CD14-positive monocyte (primary cell): ENCODE data around the gene ADRB1. TPM values are rescaled to one million over a fixed set of nuclear protein-coding genes. Genes with fewer than 3 reads are reported as not detected.

Experiments
- DNase-seq, 3 donors: peaks; one replicate each; pipeline ENCODE4 v3.0.0-alpha.2; 2011 to 2022
- H2AFZ ChIP-seq: 2 replicates; pipeline ENCODE4 v1.6.0; 2012; ENCODE audit warnings: mild to moderate bottlenecking, low read depth, low read length, inconsistent platforms; ENCODE audit not compliant: insufficient read depth, poor library complexity, severe bottlenecking
- H3K27ac ChIP-seq, 2 donors: 1 replicate in 1 of 2; 2 replicates in 1 of 2; pipeline ENCODE4 v1.5.1; 2012 to 2013; ENCODE audit warnings: low read length in 2 of 2, control low read depth in 1 of 2, inconsistent platforms in 1 of 2, low read depth in 1 of 2, mild to moderate bottlenecking in 1 of 2
- H3K27me3 ChIP-seq, 2 donors: one replicate each; pipeline versions ENCODE4 v1.6.0 to v1.6.1; 2011 to 2013; ENCODE audit warnings: low read length in 2 of 2; ENCODE audit not compliant: control insufficient read depth in 2 of 2, insufficient read depth in 2 of 2
- H3K36me3 ChIP-seq, 2 donors: replicated peaks in 1 of 2; 1 replicate in 1 of 2; 2 replicates in 1 of 2; pipeline versions ENCODE4 v1.5.1 to v1.6.1; 2012 to 2013; ENCODE audit warnings: low read length in 2 of 2, control low read depth in 1 of 2, inconsistent platforms in 1 of 2, mild to moderate bottlenecking in 1 of 2; ENCODE audit not compliant: insufficient read depth in 2 of 2, control insufficient read depth in 1 of 2
- H3K4me1 ChIP-seq, 2 donors: 1 replicate in 1 of 2; 2 replicates in 1 of 2; pipeline versions ENCODE4 v1.5.1 to v1.6.1; 2012 to 2013; ENCODE audit warnings: low read length in 2 of 2, control low read depth in 1 of 2, inconsistent platforms in 1 of 2, mild to moderate bottlenecking in 1 of 2, moderate library complexity in 1 of 2; ENCODE audit not compliant: insufficient read depth in 2 of 2, control insufficient read depth in 1 of 2
- H3K4me2 ChIP-seq: replicated peaks from 2 replicates; pipeline ENCODE3; 2012; ENCODE audit warnings: low read length, moderate library complexity, mild to moderate bottlenecking; ENCODE audit not compliant: poor library complexity, severe bottlenecking; ENCODE audit errors: extremely low read depth
- H3K4me3 ChIP-seq, 3 experiments: fragments of 200-600 bp in 1 of 3; sonication (generic) in 1 of 3; replicated peaks in 1 of 3; 1 replicate in 2 of 3; 2 replicates in 1 of 3; pipeline ENCODE4 v1.5.1; 2011 to 2013; ENCODE audit warnings: low read length in 3 of 3, mild to moderate bottlenecking in 3 of 3, control low read depth in 2 of 3, low read depth in 2 of 3, inconsistent platforms in 1 of 3, moderate library complexity in 1 of 3
- H3K79me2 ChIP-seq: 2 replicates; pipeline ENCODE4 v1.6.0; 2012; ENCODE audit warnings: mild to moderate bottlenecking, control low read depth, inconsistent platforms, low read length, moderate library complexity; ENCODE audit not compliant: insufficient read depth
- H3K9ac ChIP-seq: 2 replicates; pipeline ENCODE4 v1.6.0; 2017; ENCODE audit warnings: low read length, mild to moderate bottlenecking; ENCODE audit not compliant: insufficient read depth, poor library complexity, severe bottlenecking
- H3K9me3 ChIP-seq, 2 donors: replicated peaks in 1 of 2; 1 replicate in 1 of 2; 2 replicates in 1 of 2; pipeline versions ENCODE4 v1.5.1 to v1.6.1; 2012 to 2013; ENCODE audit warnings: low read length in 2 of 2, control low read depth in 1 of 2; ENCODE audit not compliant: control insufficient read depth in 1 of 2, insufficient read depth in 1 of 2
- H4K20me1 ChIP-seq: 2 replicates; pipeline ENCODE4 v1.6.0; 2012; ENCODE audit warnings: mild to moderate bottlenecking, low read length, control low read depth, moderate library complexity; ENCODE audit not compliant: insufficient read depth
- H3K27ac Mint-ChIP-seq, 7 donors: one replicate each; pipeline ENCODE4 v1.8.0; 2020; ENCODE audit warnings: mild to moderate bottlenecking in 7 of 7, mixed read lengths in 7 of 7, moderate library complexity in 6 of 7, inconsistent platforms in 2 of 7
- H3K27me3 Mint-ChIP-seq, 3 donors: one replicate each; pipeline ENCODE4 v1.8.0; 2021 to 2022; ENCODE audit warnings: low read depth in 3 of 3, mild to moderate bottlenecking in 3 of 3, mixed read lengths in 3 of 3, moderate library complexity in 3 of 3, inconsistent platforms in 1 of 3
- H3K36me3 Mint-ChIP-seq, 2 donors: one replicate each; pipeline ENCODE4 v1.8.0; 2020; ENCODE audit warnings: mixed read lengths in 2 of 2, inconsistent platforms in 1 of 2, mild to moderate bottlenecking in 1 of 2
- H3K4me1 Mint-ChIP-seq: one replicate; pipeline ENCODE4 v1.8.0; 2020; ENCODE audit warnings: mild to moderate bottlenecking, mixed read lengths
- H3K4me3 Mint-ChIP-seq, 2 donors: one replicate each; pipeline ENCODE4 v1.8.0; 2020; ENCODE audit warnings: mild to moderate bottlenecking in 2 of 2, mixed read lengths in 2 of 2, moderate library complexity in 1 of 2
- H3K9me3 Mint-ChIP-seq, 7 donors: one replicate each; pipeline ENCODE4 v1.8.0; 2020 to 2022; ENCODE audit warnings: mixed read lengths in 7 of 7, mild to moderate bottlenecking in 6 of 7, moderate library complexity in 6 of 7, inconsistent platforms in 2 of 7
- CTCF ChIP-seq: fragments of 200-600 bp; IDR thresholded peaks from one replicate; pipeline ENCODE4 v1.8.0; 2022; ENCODE audit warnings: antibody characterized with exemption, mild to moderate bottlenecking
- WGBS: methylation state at CpG from one replicate; pipeline ENCODE4 v1.1.5; 2013; ENCODE audit warnings: missing lambda C conversion rate; ENCODE audit not compliant: insufficient coverage; 5-methylcytosine and 5-hydroxymethylcytosine counted together
- intact Hi-C, 2 donors: fragments of 100-400 bp; cut with micrococcal nuclease; formaldehyde crosslinking; loops; one replicate each; pipeline versions ENCODE4 v1.15.0 to v1.15.1; 2023
- polyA plus RNA-seq, 3 donors: library from polyadenylated mRNA; depleted of rRNA in 1 of 3; unstranded in 2 of 3; stranded (reverse) in 1 of 3; fragments of 300-500 nt in 2 of 3; fragments of >200 nt in 1 of 3; fragmentation: Illumina TruSeq in 2 of 3; gene quantifications; 1 replicate in 2 of 3; 2 replicates in 1 of 3; pipeline ENCODE4 v1.2.3, GENCODE V29; 2012 to 2021

Gene ADRB1
- polyA plus RNA-seq, 3 donors, result 0.05 to 3.4 TPM; not detected in 1

DNA sequence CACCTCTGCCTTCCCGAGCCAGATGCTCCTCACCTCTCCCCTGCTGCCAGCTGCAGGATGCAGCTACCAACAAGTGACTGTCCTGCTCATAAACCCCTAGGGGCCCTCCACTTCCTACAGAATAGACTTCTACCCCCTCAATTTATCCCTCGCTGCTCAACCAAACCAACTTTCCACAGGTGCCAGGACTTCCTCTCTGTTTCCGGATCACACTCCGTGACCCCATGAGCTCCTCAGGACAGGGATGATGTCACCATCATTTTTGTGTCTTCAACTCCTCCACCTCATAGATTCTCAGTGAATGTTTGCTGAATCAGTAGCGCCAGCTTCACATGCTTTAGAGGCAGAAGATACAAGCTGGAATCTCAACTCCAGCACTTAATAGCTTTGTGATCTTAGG lies 25.8 kb upstream of the ADRB1 start:
- intact Hi-C loops, result loop anchor here in 1 of 2 donors (5.0 kb wide), 1 partner anchor 36 kb away; no protein-coding TSS in a partner anchor
- H3K27ac Mint-ChIP-seq, result no peak overlapping the region
- H3K27me3 Mint-ChIP-seq, result peaks cover 4 to 8% (median 6%) of the 10 kb centered on the region in 3 donors

DNA sequence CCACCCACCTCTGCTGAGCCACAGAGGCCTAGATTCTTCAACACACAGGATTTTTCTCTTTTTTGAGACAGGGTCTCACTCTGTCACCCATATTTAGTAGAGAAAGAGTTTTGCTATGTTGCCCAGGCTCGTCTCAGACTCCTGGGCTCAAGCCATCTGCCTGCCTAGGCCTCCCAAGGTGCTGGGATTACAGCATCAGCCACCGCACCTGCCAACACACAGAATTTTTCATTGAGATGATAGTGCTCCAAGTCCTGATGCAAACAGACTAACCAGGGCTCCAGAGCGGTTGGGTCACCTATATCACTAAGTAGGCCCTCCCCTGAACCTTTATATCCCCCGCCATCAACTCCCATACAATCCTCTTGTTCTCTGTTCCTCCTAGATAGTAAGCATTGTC lies 24.4 kb upstream of the ADRB1 start:
- intact Hi-C loops, result loop anchor here in 1 of 2 donors (5.0 kb wide), 1 partner anchor 37 kb away; no protein-coding TSS in a partner anchor
- WGBS, result 97% methylated on average over 3 of the region's 4 CpGs

More for the DNA sequence above, 25.8 kb upstream of the ADRB1 start:
- no peak for DNase-seq
- no peak overlapping the region for H3K4me3 ChIP-seq
- H3K4me2 ChIP-seq, result no peak overlapping the region
- no peaks in the 10 kb centered on the region for H3K36me3 Mint-ChIP-seq
- H3K79me2 ChIP-seq, result no peaks in the 10 kb centered on the region
- no peak overlapping the region for H3K4me3 Mint-ChIP-seq
- WGBS, result 20% methylated on average over 4 of the region's 5 CpGs
- H3K27ac ChIP-seq, result no peak overlapping the region
- no peak for TF ChIP-seq CTCF
- H3K4me1 Mint-ChIP-seq, result peaks cover 26% of the 10 kb centered on the region
- peaks cover 0 to 4% of the 10 kb centered on the region in 2 donors for H3K9me3 ChIP-seq
- peaks cover 0 to 3% (median 2%) of the 10 kb centered on the region in 7 donors for H3K9me3 Mint-ChIP-seq
- no peaks in the 10 kb centered on the region for H3K36me3 ChIP-seq
- no peaks in the 10 kb centered on the region for H4K20me1 ChIP-seq
- H2AFZ ChIP-seq, result no peak overlapping the region
- H3K27me3 ChIP-seq, result no peaks in the 10 kb centered on the region
- no peak overlapping the region for H3K9ac ChIP-seq
- peaks cover 12 to 24% of the 10 kb centered on the region in 2 donors for H3K4me1 ChIP-seq

More for the DNA sequence above, 24.4 kb upstream of the ADRB1 start:
- peaks cover 0 to 4% (median 2%) of the 10 kb centered on the region in 7 donors for H3K9me3 Mint-ChIP-seq
- no peaks in the 10 kb centered on the region for H3K36me3 ChIP-seq
- no peak overlapping the region for H3K4me3 ChIP-seq
- no peak overlapping the region for H2AFZ ChIP-seq
- peaks cover 36% of the 10 kb centered on the region for H3K4me1 Mint-ChIP-seq
- no peak for TF ChIP-seq CTCF
- H3K27ac ChIP-seq, result no peak overlapping the region
- H3K4me2 ChIP-seq, result no peak overlapping the region
- H3K79me2 ChIP-seq, result no peaks in the 10 kb centered on the region
- H3K27ac Mint-ChIP-seq, result no peak overlapping the region
- no peaks in the 10 kb centered on the region for H3K27me3 ChIP-seq
- H3K36me3 Mint-ChIP-seq, result no peaks in the 10 kb centered on the region
- peaks cover 4 to 8% (median 5%) of the 10 kb centered on the region in 3 donors for H3K27me3 Mint-ChIP-seq
- no peak for DNase-seq
- no peak overlapping the region for H3K4me3 Mint-ChIP-seq
- peaks cover 22 to 37% of the 10 kb centered on the region in 2 donors for H3K4me1 ChIP-seq
- H4K20me1 ChIP-seq, result no peaks in the 10 kb centered on the region
- H3K9ac ChIP-seq, result no peak overlapping the region
- H3K9me3 ChIP-seq, result peaks cover 0 to 4% of the 10 kb centered on the region in 2 donors
